ENCODE measurements around the gene POU4F3. TPM values are rescaled to one million over a fixed set of nuclear protein-coding genes. Genes with fewer than 3 reads are reported as not detected.

POU4F3 gene
- total RNA-seq, 2 donors from 2014 or later: not detected

- Histone ChIP-seq H3K27ac (no peak overlapping the region), H3K4me3 (no peak overlapping the region), H3K36me3 (no peaks in the 10 kb centered on the region), H3K4me1 (peaks cover 0 to 14% of the 10 kb centered on the region in 2 donors), H3K27me3 (peaks cover 26% of the 10 kb centered on the region in 2 donors), H3K9me3 (no peaks in the 10 kb centered on the region)
- TF ChIP-seq CTCF (IDR thresholded peaks at IDR 0.05): no peak
- no peak for DNase-seq (ENCODE audit: low spot score)
Observed at GRCh38 chr5:146336197-146336596, 2.4 kb upstream of the POU4F3 start.

GRCh38 chr5:146337264-146337904, 1.3 kb upstream of the POU4F3 start:
- H3K9me3 ChIP-seq: no peaks in the 10 kb centered on the region
- H3K4me1 ChIP-seq: peaks cover 0 to 14% of the 10 kb centered on the region in 2 donors
- H3K4me3 ChIP-seq: no peak overlapping the region
- TF ChIP-seq CTCF (IDR thresholded peaks at IDR 0.05): no peak
- no peak overlapping the region for H3K27ac ChIP-seq
- peaks cover 28 to 30% of the 10 kb centered on the region in 2 donors for H3K27me3 ChIP-seq
- no peaks in the 10 kb centered on the region for H3K36me3 ChIP-seq
- no peak for DNase-seq (ENCODE audit: low spot score)

GRCh38 chr5:146337928-146338327, 711 bp upstream of the POU4F3 start:
- Histone ChIP-seq H3K9me3 (no peaks in the 10 kb centered on the region), H3K4me3 (no peak overlapping the region), H3K36me3 (no peaks in the 10 kb centered on the region), H3K27ac (no peak overlapping the region), H3K27me3 (peaks cover 34% of the 10 kb centered on the region in 2 donors), H3K4me1 (peaks cover 0 to 14% of the 10 kb centered on the region in 2 donors)
- TF ChIP-seq CTCF (IDR thresholded peaks at IDR 0.05): no peak
- DNase-seq (ENCODE audit: low spot score): no peak

- no peak overlapping the region for H3K4me3 ChIP-seq
- DNase-seq (ENCODE audit: low spot score): no peak
- no peaks in the 10 kb centered on the region for H3K36me3 ChIP-seq
- H3K27me3 ChIP-seq: peaks cover 48 to 50% of the 10 kb centered on the region in 2 donors
- no peaks in the 10 kb centered on the region for H3K9me3 ChIP-seq
- no peak for TF ChIP-seq CTCF (IDR thresholded peaks at IDR 0.05)
- peaks cover 0 to 17% of the 10 kb centered on the region in 2 donors for H3K4me1 ChIP-seq
- no peak overlapping the region for H3K27ac ChIP-seq
Observed at GRCh38 chr5:146339715-146340259, 1.1 kb downstream of the POU4F3 start.

- no peak for TF ChIP-seq CTCF (IDR thresholded peaks at IDR 0.05)
- H3K27me3 ChIP-seq: peaks cover 55 to 57% of the 10 kb centered on the region in 2 donors
- H3K9me3 ChIP-seq: no peaks in the 10 kb centered on the region
- H3K36me3 ChIP-seq: no peaks in the 10 kb centered on the region
- H3K27ac ChIP-seq: no peak overlapping the region
- H3K4me3 ChIP-seq: no peak overlapping the region
- no peak for DNase-seq (ENCODE audit: low spot score)
- H3K4me1 ChIP-seq: peaks cover 0 to 23% of the 10 kb centered on the region in 2 donors
Observed at GRCh38 chr5:146340260-146341081, 1.8 kb downstream of the POU4F3 start.

Data from right atrium auricular region (tissue), 2 donors.